GM12878 (cell line): Measurements from ENCODE around the gene PTCRA. TPM values are rescaled to one million over a fixed set of nuclear protein-coding genes. Genes with fewer than 3 reads are reported as not detected.
A peak's percentile ranks its signal among the peaks of the same experiment; 100 is the strongest.
"Not testable (repeated sequence)": the region's sequence is repeated elsewhere in the genome, so short reads cannot be mapped to it uniquely, and the experiment has no call there.

Experiments used
- ATAC-seq: fragments of 200-7000 bp; cut with Tn5 transposase; 3 replicates; pipeline ENCODE4 v1.9.1; 2020; ENCODE audit warnings: mild to moderate bottlenecking, moderate library complexity
- BruUV-seq: library from RNA; stranded (reverse); fragments of 400-500 nt; replicated peaks from 2 replicates; lab custom pipeline; 2021; lab: Mats Ljungman, UMichigan
- CTCF ChIA-PET: fragments of 300-600 bp; sonication (Branson Sonifier 250); formaldehyde crosslinking; extraction: SDS; loops from one replicate; lab custom pipeline; 2021; ENCODE audit warnings: inconsistent platforms; lab: Yijun Ruan, JAX
- POLR2A ChIA-PET: fragments of 350-600 bp; formaldehyde crosslinking; extraction: SDS; loops from one replicate; lab custom pipeline; 2021; ENCODE audit warnings: inconsistent platforms; lab: Charles Lee
- RAD21 ChIA-PET: fragments of 300-600 bp; sonication (Branson Sonifier 250); formaldehyde crosslinking; loops from one replicate; lab custom pipeline; 2023; ENCODE audit warnings: antibody characterized with exemption; ENCODE audit not compliant: unreplicated experiment; lab: Charles Lee
- SMC1A ChIA-PET: fragments of 300-600 bp; sonication (Branson Sonifier 250); formaldehyde crosslinking; loops from one replicate; lab custom pipeline; 2023; ENCODE audit not compliant: unreplicated experiment, uncharacterized antibody; lab: Charles Lee
- DNase-seq: peaks from one replicate; pipeline ENCODE4 v3.0.0-alpha.2; 2011; ENCODE audit warnings: low read depth, low spot score
- FAIRE-seq: peaks from 3 replicates; lab custom pipeline; 2011; peaks lifted over from hg19 to GRCh38; lab: Jason Lieb, UNC
- H2AFZ ChIP-seq: 2 replicates; pipeline ENCODE4 v1.6.0; 2011; ENCODE audit warnings: low read depth, low read length, control low read depth; ENCODE audit not compliant: control insufficient read depth
- H3K27ac ChIP-seq: 2 replicates; pipeline ENCODE4 v1.5.1; 2011; ENCODE audit warnings: control low read depth; ENCODE audit not compliant: control insufficient read depth, insufficient read depth
- H3K27me3 ChIP-seq, 2 experiments: replicated peaks in 1 of 2; 2 replicates each; pipeline versions ENCODE4 v1.6.0 to v1.6.1; 2011; ENCODE audit warnings: low read length in 1 of 2; ENCODE audit not compliant: control insufficient read depth in 2 of 2, insufficient read depth in 2 of 2
- H3K36me3 ChIP-seq, 2 experiments: 2 replicates each; pipeline ENCODE4 v1.5.1; 2011; ENCODE audit warnings: low read length in 1 of 2; ENCODE audit not compliant: control insufficient read depth in 2 of 2, insufficient read depth in 2 of 2
- H3K4me1 ChIP-seq: 2 replicates; pipeline ENCODE4 v1.6.1; 2011; ENCODE audit warnings: mild to moderate bottlenecking, low read length, moderate library complexity, mixed read lengths; ENCODE audit not compliant: control insufficient read depth, insufficient read depth
- H3K4me2 ChIP-seq: 2 replicates; pipeline ENCODE4 v1.6.0; 2011; ENCODE audit warnings: control low read depth; ENCODE audit not compliant: control insufficient read depth, insufficient read depth
- H3K4me3 ChIP-seq: fragments of 200-600 bp; sonication (generic); 2 replicates; pipeline ENCODE4 v1.5.1; 2016
- H3K79me2 ChIP-seq: 2 replicates; pipeline ENCODE4 v1.6.0; 2011; ENCODE audit warnings: low read length; ENCODE audit not compliant: control insufficient read depth, insufficient read depth
- H3K9ac ChIP-seq: 2 replicates; pipeline ENCODE4 v1.8.0; 2011; ENCODE audit warnings: low read length, control low read depth, mixed read lengths; ENCODE audit not compliant: control insufficient read depth, insufficient read depth
- H3K9me3 ChIP-seq: replicated peaks from 3 replicates; pipeline ENCODE4 v1.5.1; 2011; ENCODE audit warnings: mild to moderate bottlenecking, low read length; ENCODE audit not compliant: control insufficient read depth, insufficient read depth
- H4K20me1 ChIP-seq: 2 replicates; pipeline ENCODE4 v1.6.0; 2011; ENCODE audit not compliant: control insufficient read depth, insufficient read depth
- CBX5 ChIP-seq: sonication (generic); IDR thresholded peaks from 2 replicates; pipeline ENCODE4 v1.6.1; 2016; ENCODE audit warnings: low read depth, moderate library complexity, mild to moderate bottlenecking, inconsistent platforms
- CHD4 ChIP-seq: fragments of 200-600 bp; sonication (generic); IDR thresholded peaks from 2 replicates; pipeline ENCODE4 v1.6.1; 2016; ENCODE audit warnings: mild to moderate bottlenecking
- CREB1 ChIP-seq: IDR thresholded peaks from 2 replicates; pipeline ENCODE4 v1.6.1; 2012; ENCODE audit warnings: low read depth, mild to moderate bottlenecking, inconsistent platforms
- HDAC6 ChIP-seq: fragments of 200-600 bp; sonication (generic); IDR thresholded peaks from one replicate; pipeline ENCODE4 v1.8.0; 2017; ENCODE audit warnings: antibody characterized with exemption; ENCODE audit not compliant: unreplicated experiment
- NFXL1 ChIP-seq: fragments of 450-650 bp; IDR thresholded peaks from 2 replicates; pipeline ENCODE4 v1.6.1; 2017; ENCODE audit warnings: antibody characterized with exemption, mild to moderate bottlenecking, borderline replicate concordance
- PKNOX1 ChIP-seq: fragments of 450-650 bp; IDR thresholded peaks from 2 replicates; pipeline ENCODE4 v1.6.1; 2016; ENCODE audit warnings: mild to moderate bottlenecking
- SPI1 ChIP-seq: IDR thresholded peaks from 2 replicates; pipeline ENCODE4 v1.6.1; 2011; ENCODE audit warnings: low read depth, mild to moderate bottlenecking, low read length, moderate library complexity, borderline replicate concordance; ENCODE audit not compliant: insufficient read depth
- SRF ChIP-seq, 2 experiments: IDR thresholded peaks; 2 replicates each; pipeline ENCODE4 v1.6.1; 2011; ENCODE audit warnings: low read depth in 2 of 2, low read length in 2 of 2, mild to moderate bottlenecking in 1 of 2, moderate library complexity in 1 of 2
- TCF12 ChIP-seq: IDR thresholded peaks from 2 replicates; pipeline ENCODE4 v1.6.1; 2011; ENCODE audit warnings: low read depth, mild to moderate bottlenecking, low read length
- USF1 ChIP-seq: IDR thresholded peaks from 2 replicates; pipeline ENCODE4 v1.6.1; 2011; ENCODE audit warnings: borderline replicate concordance, low read depth, mild to moderate bottlenecking, moderate library complexity, mixed read lengths, low read length; ENCODE audit not compliant: insufficient read depth; ENCODE audit errors: extremely low read length
- WGBS: methylation state at CpG from one replicate; pipeline ENCODE4 v1.1.6; 2016; ENCODE audit warnings: low lambda C conversion rate; ENCODE audit not compliant: insufficient replicate concordance, insufficient coverage; ENCODE audit errors: missing lambda C conversion rate; 5-methylcytosine and 5-hydroxymethylcytosine counted together
- in situ Hi-C: fragments of 300-500 bp; cut with MboI; formaldehyde crosslinking; loops from 9 replicates; pipeline ENCODE4 v1.14.3; 2018; ENCODE audit warnings: mixed read lengths
- intact Hi-C: fragments of 100-400 bp; cut with micrococcal nuclease; formaldehyde crosslinking; loops from one replicate; pipeline ENCODE4 v1.14.2; 2022; ENCODE audit not compliant: unreplicated experiment
- polyA plus RNA-seq, 11 experiments: library from polyadenylated mRNA; depleted of rRNA in 4 of 11; unstranded in 6 of 11; stranded (reverse) in 5 of 11; fragments of >200 nt; fragmentation: Nextera tagmentation in 4 of 11; fragmentation: Illumina TruSeq in 1 of 11; extraction: Ambion mirVana in 4 of 11; extraction: Trizol in 1 of 11; gene quantifications; 1 replicate in 1 of 11; 2 replicates in 10 of 11; pipeline versions ENCODE4 v1.2.1 to v1.2.3, GENCODE V29; 2011 to 2016; ENCODE audit warnings: inconsistent platforms in 2 of 11, missing spikeins in 2 of 11, low read depth in 1 of 11
- total RNA-seq, 4 experiments: library from RNA; depleted of rRNA in 3 of 4; stranded (reverse); fragments of >200 nt in 3 of 4; fragmentation: Illumina TruSeq in 1 of 4; extraction: Trizol in 1 of 4; gene quantifications; 2 replicates each; pipeline versions ENCODE4 v1.2.1 to v1.2.3, GENCODE V29; 2013 to 2021
- TF ChIP-seq, protein P1 (sequence below): IDR thresholded peaks from 2 replicates; pipeline ENCODE4 v1.6.1; 2012; ENCODE audit warnings: low read depth, low read length, improper control_type of control experiment

The PTCRA gene
- total and polyA plus RNA-seq, 10 of the 15 experiments (the other 5 are each of a cell fraction or from before 2014, with no cell fraction given) = 0.10 to 1.1 (median 0.19) TPM; not detected in 4

DNA sequence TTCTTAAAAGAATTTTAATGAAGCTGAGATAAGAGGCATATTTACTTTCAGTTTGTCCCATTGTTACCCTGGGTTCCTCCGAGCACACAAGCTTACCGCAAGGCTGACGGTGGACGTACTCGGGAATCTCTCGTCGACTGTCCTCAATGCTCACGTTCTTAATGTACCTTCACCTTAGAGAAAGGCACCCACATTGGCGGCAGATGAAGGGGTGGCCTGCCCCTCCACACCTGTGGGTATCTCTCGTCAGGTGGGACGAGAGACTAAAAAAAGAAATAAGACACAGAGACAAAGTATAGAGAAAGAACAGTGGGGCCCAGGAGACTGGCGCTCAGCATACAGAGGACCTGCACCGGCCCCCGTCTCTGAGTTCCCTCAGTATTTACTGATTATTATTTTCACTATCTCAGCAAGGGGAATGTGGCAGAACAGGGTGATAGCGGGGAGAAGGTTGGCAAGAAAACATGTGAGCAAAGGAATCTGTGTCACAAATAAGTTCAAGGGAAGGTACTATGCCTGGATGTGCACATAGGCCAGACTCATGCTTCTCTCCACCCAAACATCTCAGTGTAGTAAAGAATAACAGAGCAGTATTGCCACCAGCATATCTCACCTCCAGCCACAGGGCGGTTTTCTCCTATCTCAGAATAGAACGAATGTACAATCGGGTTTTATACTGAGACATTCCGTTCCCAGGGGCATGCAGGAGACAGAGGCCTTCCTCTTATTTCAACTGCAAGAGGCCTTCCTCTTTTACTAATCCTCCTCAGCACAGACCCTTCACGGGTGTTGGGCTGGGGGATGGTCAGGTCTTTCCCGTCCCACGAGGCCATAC lies 13.2 kb upstream of the PTCRA start:
- FAIRE-seq, H3K4me2 ChIP-seq, H4K20me1 ChIP-seq, H3K4me3 ChIP-seq, H3K9ac ChIP-seq, H3K36me3 ChIP-seq, DNase-seq, H3K27me3 ChIP-seq, H3K27ac ChIP-seq, in situ Hi-C loops, H3K79me2 ChIP-seq, H3K4me1 ChIP-seq, H3K9me3 ChIP-seq, ATAC-seq, BruUV-seq: not testable (repeated sequence)
- peak overlapping the region; percentile 7; the same call in 1 of the 2 replicates for H2AFZ ChIP-seq
- intact Hi-C loops = loop anchor here (5.0 kb wide), 2 partner anchors 105 to 155 kb away; partner anchors contain the start of genes KLC4 and MRPL2
- CTCF ChIA-PET = interaction anchor here (0.9 to 3.3 kb wide), 11 partner anchors 8 to 245 kb away, joined by 3 to 28 read pairs (median 8); partner anchors contain the start of genes GNMT, PPP2R5D and PTCRA
- 70% methylated on average over 22 of the region's 22 CpGs for WGBS
- SMC1A ChIA-PET = interaction anchor here (0.8 to 3.1 kb wide), 4 partner anchors 26 to 240 kb away, joined by 3 to 19 read pairs (median 4); partner anchors contain the start of genes CNPY3 and RRP36
- RAD21 ChIA-PET = interaction anchor here (1.2 kb wide), 1 partner anchor 113 kb away, joined by 3 read pairs; no protein-coding TSS in a partner anchor
- POLR2A ChIA-PET = interaction anchor here (0.6 kb wide), 2 partner anchors 169 to 267 kb away, joined by 3 read pairs; no protein-coding TSS in a partner anchor

DNA sequence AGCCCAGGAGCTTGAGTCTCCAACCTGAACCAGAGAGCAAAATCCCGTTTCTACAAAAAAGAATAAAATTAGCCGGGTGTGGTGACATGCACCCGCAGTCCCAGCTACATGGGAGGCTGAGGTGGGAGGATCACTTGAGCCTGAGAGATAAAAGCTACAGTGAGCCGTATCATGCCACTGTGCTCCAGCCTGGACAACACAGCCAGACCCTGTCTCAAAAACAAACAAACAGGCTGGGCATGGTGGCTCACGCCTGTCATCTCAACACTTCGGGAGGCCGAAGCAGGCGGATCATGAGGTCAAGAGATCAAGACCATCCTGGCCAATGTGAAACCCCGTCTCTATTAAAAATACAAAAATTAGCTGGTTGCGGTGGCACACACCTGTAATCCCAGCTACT lies 11.4 kb upstream of the PTCRA start:
- SMC1A ChIA-PET = interaction anchor here (0.6 to 1.5 kb wide), 4 partner anchors 30 to 494 kb away, joined by 3 to 5 read pairs (median 3); no protein-coding TSS in a partner anchor
- Histone ChIP-seq H3K4me1 (no peaks in the 10 kb centered on the region), H3K79me2 (no peaks in the 10 kb centered on the region), H3K9me3 (no peaks in the 10 kb centered on the region), H3K27me3 (no peaks in the 10 kb centered on the region), H3K9ac (no peak overlapping the region), H3K36me3 (no peaks in the 10 kb centered on the region), H3K4me2 (no peak overlapping the region), H3K27ac (no peak overlapping the region), H3K4me3 (no peak overlapping the region), H2AFZ (no peak overlapping the region), H4K20me1 (no peaks in the 10 kb centered on the region)
- BruUV-seq = no TSS peak
- WGBS = 74% methylated on average over 10 of the region's 10 CpGs
- ATAC-seq = no peak
- no peak for DNase-seq
- intact Hi-C loops (loop anchor here (5.0 kb wide), 2 partner anchors 103 to 153 kb away; partner anchors contain the start of genes KLC4 and MRPL2), in situ Hi-C loops (no loop called here)
- POLR2A ChIA-PET = interaction anchor here (0.6 to 1.1 kb wide), 5 partner anchors 14 to 644 kb away, joined by 3 to 7 read pairs (median 5); partner anchors contain the start of gene CNPY3
- CTCF ChIA-PET = interaction anchor here (0.7 to 1.0 kb wide), 3 partner anchors 178 to 1135 kb away, joined by 3 to 6 read pairs (median 3); no protein-coding TSS in a partner anchor
- RAD21 ChIA-PET = interaction anchor here (0.9 to 1.7 kb wide), 2 partner anchors 60 to 239 kb away, joined by 3 read pairs; no protein-coding TSS in a partner anchor
- no peak for FAIRE-seq
- TF ChIP-seq CBX5 (no peak), HDAC6 (no peak), SRF (IDR thresholded peaks at IDR 0.05; ENCODE audit: low read depth in 2 of 2, low read length in 2 of 2) (no peak), NFXL1 (no peak), TCF12 (no peak), SPI1 (no peak), CHD4 (no peak), CREB1 (no peak), PKNOX1 (no peak), USF1 (no peak)
- TF ChIP-seq, protein P1, sequence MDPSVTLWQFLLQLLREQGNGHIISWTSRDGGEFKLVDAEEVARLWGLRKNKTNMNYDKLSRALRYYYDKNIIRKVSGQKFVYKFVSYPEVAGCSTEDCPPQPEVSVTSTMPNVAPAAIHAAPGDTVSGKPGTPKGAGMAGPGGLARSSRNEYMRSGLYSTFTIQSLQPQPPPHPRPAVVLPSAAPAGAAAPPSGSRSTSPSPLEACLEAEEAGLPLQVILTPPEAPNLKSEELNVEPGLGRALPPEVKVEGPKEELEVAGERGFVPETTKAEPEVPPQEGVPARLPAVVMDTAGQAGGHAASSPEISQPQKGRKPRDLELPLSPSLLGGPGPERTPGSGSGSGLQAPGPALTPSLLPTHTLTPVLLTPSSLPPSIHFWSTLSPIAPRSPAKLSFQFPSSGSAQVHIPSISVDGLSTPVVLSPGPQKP = no peak
